Liver (tissue), 9 donors: ENCODE measurements around the gene ST3GAL4. TPM values are rescaled to one million over a fixed set of nuclear protein-coding genes. Genes with fewer than 3 reads are reported as not detected.
A peak's percentile ranks its signal among the peaks of the same experiment; 100 is the strongest.

Experiments
- DNase-seq: peaks from one replicate; pipeline ENCODE4 v3.0.0-alpha.2; 2017; ENCODE audit warnings: low spot score
- H3K27ac ChIP-seq, 2 donors: one replicate each; pipeline ENCODE4 v1.7.0; 2013; ENCODE audit warnings: inconsistent platforms in 2 of 2, low read length in 2 of 2, control low read depth in 1 of 2, low read depth in 1 of 2, mild to moderate bottlenecking in 1 of 2
- H3K27me3 ChIP-seq, 4 donors: one replicate each; pipeline versions ENCODE4 v1.6.1 to v1.7.0; 2013; ENCODE audit warnings: low read length in 3 of 4, inconsistent platforms in 1 of 4, mild to moderate bottlenecking in 1 of 4, moderate library complexity in 1 of 4; ENCODE audit not compliant: control insufficient read depth in 4 of 4, insufficient read depth in 4 of 4
- H3K36me3 ChIP-seq, 4 donors: one replicate each; pipeline versions ENCODE4 v1.6.1 to v1.7.0; 2013; ENCODE audit warnings: low read length in 3 of 4, mild to moderate bottlenecking in 3 of 4, low read depth in 1 of 4, moderate library complexity in 1 of 4; ENCODE audit not compliant: control insufficient read depth in 4 of 4, insufficient read depth in 3 of 4
- H3K4me1 ChIP-seq, 4 donors: one replicate each; pipeline versions ENCODE4 v1.6.1 to v1.7.0; 2013; ENCODE audit warnings: low read length in 3 of 4, mild to moderate bottlenecking in 3 of 4, moderate library complexity in 1 of 4; ENCODE audit not compliant: control insufficient read depth in 4 of 4, insufficient read depth in 4 of 4
- H3K4me3 ChIP-seq, 3 donors: one replicate each; pipeline versions ENCODE4 v1.6.1 to v1.7.0; 2013; ENCODE audit warnings: low read length in 3 of 3, control low read depth in 1 of 3, low read depth in 1 of 3, mild to moderate bottlenecking in 1 of 3
- H3K9ac ChIP-seq, 2 donors: one replicate each; pipeline ENCODE4 v1.7.0; 2013; ENCODE audit warnings: low read length in 2 of 2, mild to moderate bottlenecking in 2 of 2, moderate library complexity in 2 of 2, control low read depth in 1 of 2, low read depth in 1 of 2
- H3K9me3 ChIP-seq, 4 donors: one replicate each; pipeline versions ENCODE4 v1.6.1 to v1.7.0; 2013; ENCODE audit warnings: low read length in 3 of 4; ENCODE audit not compliant: control insufficient read depth in 4 of 4
- FOXA1 ChIP-seq: IDR thresholded peaks from 2 replicates; pipeline ENCODE4 v1.6.1; 2016; ENCODE audit warnings: antibody characterized with exemption
- FOXA2 ChIP-seq: IDR thresholded peaks from 2 replicates; pipeline ENCODE4 v1.6.1; 2016; ENCODE audit warnings: antibody characterized with exemption
- GABPA ChIP-seq, 2 donors: IDR thresholded peaks in 1 of 2; conservative IDR thresholded peaks in 1 of 2; 2 replicates each; pipeline ENCODE4 v1.6.1; 2016; ENCODE audit warnings: antibody characterized with exemption in 2 of 2, mild to moderate bottlenecking in 1 of 2, moderate library complexity in 1 of 2
- HNF4A ChIP-seq, 2 donors: conservative IDR thresholded peaks; 2 replicates each; pipeline ENCODE4 v1.6.1; 2016; ENCODE audit warnings: antibody characterized with exemption in 2 of 2, mild to moderate bottlenecking in 2 of 2
- JUND ChIP-seq, 2 donors: IDR thresholded peaks; 2 replicates each; pipeline ENCODE4 v1.6.1; 2016; ENCODE audit warnings: antibody characterized with exemption in 2 of 2
- NR2F2 ChIP-seq: IDR thresholded peaks from 2 replicates; pipeline ENCODE4 v1.6.1; 2016; ENCODE audit warnings: antibody characterized with exemption
- RAD21 ChIP-seq, 2 donors: IDR thresholded peaks; 2 replicates each; pipeline ENCODE4 v1.6.1; 2016; ENCODE audit warnings: antibody characterized with exemption in 2 of 2, mild to moderate bottlenecking in 2 of 2
- RXRA ChIP-seq, 2 donors: IDR thresholded peaks; 2 replicates each; pipeline ENCODE4 v1.6.1; 2017 to 2018; ENCODE audit warnings: antibody characterized with exemption in 2 of 2, mild to moderate bottlenecking in 1 of 2
- whole genome bisulfite sequencing: extraction: QIAGEN DNeasy Blood & Tissue Kit; methylation state at CpG from one replicate; pipeline ENCODE4 v1.1.7; 2013; 5-methylcytosine and 5-hydroxymethylcytosine counted together
- polyA plus RNA-seq, 2 donors: library from polyadenylated mRNA; stranded (reverse) in 1 of 2; unstranded in 1 of 2; fragments of 200-250 nt in 1 of 2; fragments of >200 nt in 1 of 2; fragmentation: Nextera tagmentation in 1 of 2; extraction: Ambion mirVana in 1 of 2; gene quantifications; one replicate each; pipeline versions ENCODE4 v1.2.1 to v1.2.3, GENCODE V29; 2013 to 2015
- total RNA-seq, 2 donors: library from RNA; depleted of rRNA; stranded (reverse); fragments of >200 nt; gene quantifications; one replicate each; pipeline ENCODE4 v1.2.3, GENCODE V29; 2014
- TF ChIP-seq, protein P1 (sequence below): IDR thresholded peaks from 2 replicates; pipeline ENCODE4 v1.6.1; 2016; ENCODE audit warnings: antibody characterized with exemption
- TF ChIP-seq, protein P2 (sequence below): IDR thresholded peaks from 2 replicates; pipeline ENCODE4 v1.6.1; 2016; ENCODE audit warnings: antibody characterized with exemption
- TF ChIP-seq, protein P3 (sequence below): IDR thresholded peaks from 2 replicates; pipeline ENCODE4 v1.6.1; 2016; ENCODE audit warnings: antibody characterized with exemption
- donor health status: healthy.
- donor health status: healthy.
- donor health status: healthy.
- donor health status: healthy.
- donor health status: healthy.

The ST3GAL4 gene
- total and polyA plus RNA-seq, 4 donors = 4.5 to 18.4 (median 10.6) TPM

DNA sequence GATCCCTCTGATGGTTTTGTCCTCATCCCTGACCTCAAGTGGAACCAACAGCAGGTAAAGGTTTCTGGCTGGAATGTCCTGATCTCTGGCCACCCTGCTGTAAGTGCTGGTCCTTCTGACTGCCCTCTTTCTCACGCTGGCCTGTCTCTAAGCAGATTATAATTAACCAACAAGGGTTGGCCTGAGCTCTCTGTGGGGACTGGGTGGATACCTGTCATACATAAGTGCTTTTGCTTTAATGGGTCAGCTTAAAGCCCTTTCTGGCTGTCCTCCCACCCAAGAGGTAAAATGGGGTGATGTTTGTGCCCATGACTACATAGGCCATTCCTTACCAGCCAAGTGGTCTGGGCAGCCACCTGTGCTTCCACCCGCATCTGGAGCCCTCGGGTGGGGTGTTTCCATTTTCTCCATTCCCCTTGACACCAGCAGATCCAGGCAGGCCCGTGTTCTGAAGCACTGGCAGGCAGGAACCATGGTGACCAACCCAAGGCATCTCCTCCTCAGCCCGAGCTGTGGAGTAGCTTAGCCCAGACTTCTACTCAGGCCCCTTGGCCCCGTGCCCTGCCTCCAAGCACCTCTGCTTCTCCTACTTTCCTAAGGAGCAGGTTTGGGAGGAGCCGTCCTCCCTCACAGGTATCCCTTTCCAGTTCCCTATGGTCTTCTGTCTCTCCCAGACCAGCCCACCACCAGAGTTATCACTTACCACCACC, 17.0 kb upstream of the ST3GAL4 start (continued):
- TF ChIP-seq, protein P1, sequence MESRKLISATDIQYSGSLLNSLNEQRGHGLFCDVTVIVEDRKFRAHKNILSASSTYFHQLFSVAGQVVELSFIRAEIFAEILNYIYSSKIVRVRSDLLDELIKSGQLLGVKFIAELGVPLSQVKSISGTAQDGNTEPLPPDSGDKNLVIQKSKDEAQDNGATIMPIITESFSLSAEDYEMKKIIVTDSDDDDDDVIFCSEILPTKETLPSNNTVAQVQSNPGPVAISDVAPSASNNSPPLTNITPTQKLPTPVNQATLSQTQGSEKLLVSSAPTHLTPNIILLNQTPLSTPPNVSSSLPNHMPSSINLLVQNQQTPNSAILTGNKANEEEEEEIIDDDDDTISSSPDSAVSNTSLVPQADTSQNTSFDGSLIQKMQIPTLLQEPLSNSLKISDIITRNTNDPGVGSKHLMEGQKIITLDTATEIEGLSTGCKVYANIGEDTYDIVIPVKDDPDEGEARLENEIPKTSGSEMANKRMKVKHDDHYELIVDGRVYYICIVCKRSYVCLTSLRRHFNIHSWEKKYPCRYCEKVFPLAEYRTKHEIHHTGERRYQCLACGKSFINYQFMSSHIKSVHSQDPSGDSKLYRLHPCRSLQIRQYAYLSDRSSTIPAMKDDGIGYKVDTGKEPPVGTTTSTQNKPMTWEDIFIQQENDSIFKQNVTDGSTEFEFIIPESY = no peak
- TF ChIP-seq JUND (IDR thresholded peaks at IDR 0.05) = no peak
- TF ChIP-seq, protein P2, sequence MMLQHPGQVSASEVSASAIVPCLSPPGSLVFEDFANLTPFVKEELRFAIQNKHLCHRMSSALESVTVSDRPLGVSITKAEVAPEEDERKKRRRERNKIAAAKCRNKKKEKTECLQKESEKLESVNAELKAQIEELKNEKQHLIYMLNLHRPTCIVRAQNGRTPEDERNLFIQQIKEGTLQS = no peak

DNA sequence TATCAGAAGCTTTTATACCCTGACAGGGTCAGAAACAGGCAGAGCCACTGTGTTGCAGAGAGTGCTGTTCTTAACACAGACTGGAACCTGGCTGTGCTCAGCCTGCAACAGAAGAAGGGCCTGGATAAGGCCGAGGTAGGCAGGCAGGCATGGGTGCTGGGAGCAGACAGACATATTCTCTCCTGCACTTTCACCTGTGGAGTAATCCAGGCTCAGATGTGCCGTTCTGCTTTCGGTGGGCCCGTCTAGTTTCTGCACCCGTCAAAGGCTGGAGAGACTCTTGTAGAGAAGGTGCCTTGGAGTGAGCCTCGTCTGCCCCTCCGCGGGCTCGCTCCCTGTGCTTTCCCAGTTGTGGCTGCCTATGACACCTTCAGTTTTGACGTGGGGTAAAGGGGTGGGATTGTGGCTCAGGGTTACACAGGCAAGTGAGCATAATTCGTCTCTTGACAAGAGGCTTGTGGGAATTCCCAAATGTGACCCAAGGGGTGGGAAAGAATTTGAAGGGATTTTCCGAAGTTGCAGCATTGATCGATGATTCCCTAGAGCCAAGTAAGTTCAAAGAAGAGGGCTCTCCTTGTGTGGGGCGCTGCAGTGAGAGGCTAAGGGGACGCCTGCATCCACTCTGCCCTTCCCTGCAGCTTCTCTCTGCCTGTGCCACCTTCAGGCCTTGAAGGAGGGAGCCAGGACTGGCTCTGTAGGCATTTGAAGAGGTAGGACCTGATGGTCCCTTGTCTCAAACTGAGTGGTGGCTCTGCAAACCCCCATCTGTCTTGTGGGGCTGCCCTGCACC, 16.2 kb upstream of the ST3GAL4 start:
- H3K27ac ChIP-seq = peak overlapping the region in 1 of 2 donors; percentile 4
- TF ChIP-seq GABPA (IDR thresholded peaks at IDR 0.05 in 1 of 2, conservative IDR thresholded peaks at IDR 0.05 in 1 of 2) = no peak
- TF ChIP-seq, protein P2 = no peak
- TF ChIP-seq FOXA2 = no peak
- no peak for TF ChIP-seq RXRA (IDR thresholded peaks at IDR 0.05)
- TF ChIP-seq, protein P3, sequence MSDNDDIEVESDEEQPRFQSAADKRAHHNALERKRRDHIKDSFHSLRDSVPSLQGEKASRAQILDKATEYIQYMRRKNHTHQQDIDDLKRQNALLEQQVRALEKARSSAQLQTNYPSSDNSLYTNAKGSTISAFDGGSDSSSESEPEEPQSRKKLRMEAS = no peak
- no peak for TF ChIP-seq FOXA1
- no peak for TF ChIP-seq HNF4A (conservative IDR thresholded peaks at IDR 0.05)
- TF ChIP-seq RAD21 (IDR thresholded peaks at IDR 0.05) = no peak
- H3K36me3 ChIP-seq = peaks cover 2 to 59% (median 34%) of the 10 kb centered on the region in 4 donors
- H3K9me3 ChIP-seq = no peaks in the 10 kb centered on the region
- no peak overlapping the region for H3K9ac ChIP-seq
- peaks cover 4 to 30% (median 22%) of the 10 kb centered on the region in 4 donors for H3K4me1 ChIP-seq
- H3K27me3 ChIP-seq = no peaks in the 10 kb centered on the region
- 80% methylated on average over 15 of the region's 15 CpGs for WGBS
- DNase-seq = no peak
- no peak overlapping the region for H3K4me3 ChIP-seq

DNA sequence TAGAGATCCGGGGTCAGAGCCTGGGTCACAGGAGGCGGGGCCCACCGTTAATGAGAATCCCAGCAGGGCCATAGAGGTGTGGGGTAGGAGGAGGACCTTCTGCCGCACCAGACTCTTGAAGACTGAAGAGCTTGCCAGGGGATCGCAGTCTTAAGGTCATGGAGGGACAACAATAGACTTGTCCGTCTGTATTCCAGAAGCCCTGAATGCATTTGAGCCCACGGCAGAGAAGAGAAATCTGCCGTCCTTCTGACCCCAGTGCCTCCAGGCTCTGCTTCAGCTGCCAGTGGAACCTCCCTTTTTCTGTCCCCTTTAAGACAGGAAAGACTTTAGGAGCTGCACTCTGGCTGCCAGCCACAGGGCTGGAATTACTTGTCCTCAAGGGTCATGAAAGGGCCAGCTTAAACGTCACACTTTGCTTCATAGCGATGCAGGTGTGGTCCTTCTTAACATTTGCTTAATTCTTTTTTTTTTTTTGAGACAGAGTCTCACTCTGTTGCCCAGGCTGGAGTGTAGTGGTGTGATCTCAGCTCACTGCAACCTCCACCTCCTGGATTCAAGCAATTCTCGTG, 15.5 kb upstream of the ST3GAL4 start:
- Histone ChIP-seq H3K27ac (peak overlapping the region in 1 of 2 donors; percentile 4), H3K4me1 (peaks cover 3 to 25% (median 19%) of the 10 kb centered on the region in 4 donors), H3K9ac (no peak overlapping the region), H3K36me3 (peaks cover 5 to 66% (median 37%) of the 10 kb centered on the region in 4 donors), H3K27me3 (no peaks in the 10 kb centered on the region), H3K9me3 (no peaks in the 10 kb centered on the region), H3K4me3 (no peak overlapping the region)
- no peak for DNase-seq
- TF ChIP-seq FOXA2 (no peak), NR2F2 (peak; percentile 63)
- 77% methylated on average over 11 of the region's 11 CpGs for WGBS
